ENCODE results near the gene CA10.

The CA10 gene

DNA sequence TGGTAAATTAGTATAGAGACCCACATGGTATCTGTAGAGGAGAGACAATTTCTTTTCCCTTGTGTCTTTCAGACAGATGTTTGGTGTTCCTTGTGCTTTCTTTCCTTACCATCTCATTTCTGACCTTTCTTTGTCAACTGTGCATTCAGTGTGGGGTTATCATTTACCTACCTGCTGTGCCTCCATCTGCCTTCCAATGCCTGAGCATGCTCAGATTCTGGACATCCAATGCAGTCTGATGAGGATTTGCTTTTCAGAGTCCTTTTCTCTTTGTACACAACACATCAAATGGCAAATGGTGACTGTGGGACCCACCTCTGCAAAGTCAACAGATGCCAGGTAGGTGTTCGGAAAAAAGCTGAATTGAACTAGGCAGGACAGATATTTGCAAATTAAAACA lies 364.8 kb downstream of the CA10 start:
- no peaks in the 10 kb centered on the region for H4K20me1 ChIP-seq (ENCODE audit: control insufficient read depth, insufficient read depth, low read depth, low read length)
- no peak overlapping the region for H3K4me3 ChIP-seq (ENCODE audit: low read length)
- H3F3A ChIP-seq (ENCODE audit: control insufficient read depth, insufficient read depth) = no peaks in the 10 kb centered on the region
- H3K27ac ChIP-seq (ENCODE audit: low read depth, low read length) = no peak overlapping the region
- H3K79me2 ChIP-seq (ENCODE audit: control insufficient read depth, low read length) = no peaks in the 10 kb centered on the region
- no peak for TF ChIP-seq CTCF (IDR thresholded peaks at IDR 0.05; ENCODE audit: low read depth, low read length, poor library complexity, severe bottlenecking)
- no peak for TF ChIP-seq EZH2phosphoT487 (IDR thresholded peaks at IDR 0.05; ENCODE audit: borderline replicate concordance, low read length)
- no peaks in the 10 kb centered on the region for H3K9me3 ChIP-seq (ENCODE audit: control insufficient read depth, insufficient read depth, low read length)
- no peaks in the 10 kb centered on the region for H3K9me2 ChIP-seq (replicated peaks; ENCODE audit: control insufficient read depth, low read length)
- no peak overlapping the region for H3K4me2 ChIP-seq (ENCODE audit: low read length)
- H3K4me1 ChIP-seq (ENCODE audit: control insufficient read depth, low read length) = no peaks in the 10 kb centered on the region
- no peaks in the 10 kb centered on the region for H3K27me3 ChIP-seq (ENCODE audit: control insufficient read depth, low read length)
- H3K36me3 ChIP-seq (ENCODE audit: control insufficient read depth, low read length) = no peaks in the 10 kb centered on the region

- no peak overlapping the region for H3K27ac ChIP-seq (ENCODE audit: low read depth, low read length)
- H3K9me3 ChIP-seq (ENCODE audit: control insufficient read depth, insufficient read depth, low read length) = no peaks in the 10 kb centered on the region
- no peak for TF ChIP-seq EZH2phosphoT487 (IDR thresholded peaks at IDR 0.05; ENCODE audit: borderline replicate concordance, low read length)
- no peaks in the 10 kb centered on the region for H3K27me3 ChIP-seq (ENCODE audit: control insufficient read depth, low read length)
- H3K4me2 ChIP-seq (ENCODE audit: low read length) = no peak overlapping the region
- H3K4me3 ChIP-seq (ENCODE audit: low read length) = no peak overlapping the region
- H3K36me3 ChIP-seq (ENCODE audit: control insufficient read depth, low read length) = no peaks in the 10 kb centered on the region
- no peaks in the 10 kb centered on the region for H3K79me2 ChIP-seq (ENCODE audit: control insufficient read depth, low read length)
- H3K9me2 ChIP-seq (replicated peaks; ENCODE audit: control insufficient read depth, low read length) = no peaks in the 10 kb centered on the region
- H3K4me1 ChIP-seq (ENCODE audit: control insufficient read depth, low read length) = no peaks in the 10 kb centered on the region
- no peaks in the 10 kb centered on the region for H4K20me1 ChIP-seq (ENCODE audit: control insufficient read depth, insufficient read depth, low read depth, low read length)
- H3F3A ChIP-seq (ENCODE audit: control insufficient read depth, insufficient read depth) = no peaks in the 10 kb centered on the region
Observed at GRCh38 chr17:51778842-51779241, 379.7 kb downstream of the CA10 start.

DNA sequence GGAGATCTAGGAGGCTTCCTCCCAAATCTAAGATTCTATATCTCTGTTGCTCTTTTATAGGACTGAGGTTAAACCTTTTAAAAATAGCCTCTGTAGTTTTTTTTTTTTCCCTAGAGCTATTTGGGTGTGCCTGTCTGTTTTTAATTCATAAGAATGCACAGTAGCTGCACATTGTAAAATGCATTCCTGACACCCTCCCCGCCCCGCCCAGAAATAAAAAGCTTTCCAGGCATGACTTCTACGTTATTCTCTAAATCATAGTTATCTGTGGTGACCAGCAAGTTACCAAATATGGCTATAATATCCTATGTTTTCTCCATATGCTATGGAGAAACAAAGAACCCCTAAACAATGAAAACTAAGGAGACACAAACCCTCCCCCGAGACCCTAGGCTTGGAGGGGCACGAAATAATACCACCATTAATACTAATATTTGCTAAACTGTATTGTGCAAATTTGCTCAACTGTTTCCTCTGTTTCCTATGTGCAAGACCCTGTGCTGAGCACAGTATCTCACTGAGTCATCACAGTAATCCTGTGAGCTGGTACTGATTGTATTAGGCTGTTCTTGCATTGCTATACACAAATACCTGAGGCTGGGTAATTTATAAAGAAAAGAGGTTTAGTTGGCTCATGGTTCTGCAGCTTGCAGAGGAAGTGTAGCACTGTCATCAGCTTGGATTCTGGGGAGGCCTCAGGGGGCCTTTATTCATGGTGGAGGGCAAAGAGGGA lies 388.3 kb downstream of the CA10 start:
- H3K4me2 ChIP-seq (ENCODE audit: low read length) = no peak overlapping the region
- H4K20me1 ChIP-seq (ENCODE audit: control insufficient read depth, insufficient read depth, low read depth, low read length) = no peaks in the 10 kb centered on the region
- no peaks in the 10 kb centered on the region for H3F3A ChIP-seq (ENCODE audit: control insufficient read depth, insufficient read depth)
- H3K79me2 ChIP-seq (ENCODE audit: control insufficient read depth, low read length) = no peaks in the 10 kb centered on the region
- TF ChIP-seq EZH2phosphoT487 (IDR thresholded peaks at IDR 0.05; ENCODE audit: borderline replicate concordance, low read length) = no peak
- no peak for TF ChIP-seq CTCF (IDR thresholded peaks at IDR 0.05; ENCODE audit: low read depth, low read length, poor library complexity, severe bottlenecking)
- no peaks in the 10 kb centered on the region for H3K36me3 ChIP-seq (ENCODE audit: control insufficient read depth, low read length)
- no peaks in the 10 kb centered on the region for H3K9me3 ChIP-seq (ENCODE audit: control insufficient read depth, insufficient read depth, low read length)
- no peak overlapping the region for H3K27ac ChIP-seq (ENCODE audit: low read depth, low read length)
- H3K27me3 ChIP-seq (ENCODE audit: control insufficient read depth, low read length) = 0 out of 2 replicates have a peak, but pooled peaks cover 3% of the 10 kb centered on the region
- no peaks in the 10 kb centered on the region for H3K4me1 ChIP-seq (ENCODE audit: control insufficient read depth, low read length)
- H3K4me3 ChIP-seq (ENCODE audit: low read length) = no peak overlapping the region
- H3K9me2 ChIP-seq (replicated peaks; ENCODE audit: control insufficient read depth, low read length) = no peaks in the 10 kb centered on the region

DNA sequence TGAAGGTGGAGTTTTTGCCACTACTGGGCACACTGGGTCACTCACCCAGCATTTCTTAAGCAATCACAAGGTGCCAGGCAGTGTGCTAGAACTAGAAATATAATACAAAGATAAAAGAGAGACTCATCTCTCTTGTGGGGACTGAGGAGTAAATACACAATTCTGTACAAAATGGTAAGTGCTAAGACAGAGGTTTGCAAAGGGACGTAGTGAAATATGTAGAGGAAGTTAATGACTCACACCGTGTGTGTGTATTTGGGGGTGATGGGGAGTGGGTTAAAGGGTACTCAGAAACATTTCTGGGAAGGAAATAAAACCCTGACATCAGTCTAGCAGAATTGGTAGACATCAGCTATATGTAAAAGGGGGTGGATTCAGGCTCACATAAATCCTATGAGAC lies 389.3 kb downstream of the CA10 start:
- Histone ChIP-seq H3K27ac (ENCODE audit: low read depth, low read length) (no peak overlapping the region), H3K27me3 (ENCODE audit: control insufficient read depth, low read length) (0 out of 2 replicates have a peak, but pooled peaks cover 3% of the 10 kb centered on the region), H3K9me3 (ENCODE audit: control insufficient read depth, insufficient read depth, low read length) (no peaks in the 10 kb centered on the region), H3K4me2 (ENCODE audit: low read length) (no peak overlapping the region), H3K79me2 (ENCODE audit: control insufficient read depth, low read length) (no peaks in the 10 kb centered on the region), H3K4me1 (ENCODE audit: control insufficient read depth, low read length) (no peaks in the 10 kb centered on the region), H3K9me2 (replicated peaks; ENCODE audit: control insufficient read depth, low read length) (no peaks in the 10 kb centered on the region), H3K36me3 (ENCODE audit: control insufficient read depth, low read length) (no peaks in the 10 kb centered on the region), H3F3A (ENCODE audit: control insufficient read depth, insufficient read depth) (no peaks in the 10 kb centered on the region), H3K4me3 (ENCODE audit: low read length) (no peak overlapping the region), H4K20me1 (ENCODE audit: control insufficient read depth, insufficient read depth, low read depth, low read length) (no peaks in the 10 kb centered on the region)
- no peak for TF ChIP-seq CTCF (IDR thresholded peaks at IDR 0.05; ENCODE audit: low read depth, low read length, poor library complexity, severe bottlenecking)
- no peak for TF ChIP-seq EZH2phosphoT487 (IDR thresholded peaks at IDR 0.05; ENCODE audit: borderline replicate concordance, low read length)

Measured in DOHH2 (cell line).